Duodenal mucosa (tissue), 2 donors: ENCODE data around the gene DNASE1L3.

ENCODE experiments used
- H3K27ac ChIP-seq: one replicate; pipeline ENCODE4 v1.7.0; 2013; ENCODE audit warnings: low read depth, low read length
- H3K27me3 ChIP-seq, 2 donors: one replicate each; pipeline ENCODE4 v1.7.0; 2013; ENCODE audit warnings: low read length in 2 of 2, control low read depth in 1 of 2; ENCODE audit not compliant: insufficient read depth in 2 of 2, control insufficient read depth in 1 of 2
- H3K36me3 ChIP-seq, 2 donors: one replicate each; pipeline ENCODE4 v1.7.0; 2013; ENCODE audit warnings: low read length in 2 of 2, control low read depth in 1 of 2; ENCODE audit not compliant: insufficient read depth in 2 of 2, control insufficient read depth in 1 of 2
- H3K4me1 ChIP-seq, 2 donors: one replicate each; pipeline ENCODE4 v1.7.0; 2013; ENCODE audit warnings: low read length in 2 of 2, control low read depth in 1 of 2; ENCODE audit not compliant: insufficient read depth in 2 of 2, control insufficient read depth in 1 of 2
- H3K4me3 ChIP-seq, 2 donors: one replicate each; pipeline ENCODE4 v1.7.0; 2013; ENCODE audit warnings: low read length in 2 of 2, low read depth in 1 of 2
- H3K9ac ChIP-seq, 2 donors: one replicate each; pipeline ENCODE4 v1.7.0; 2013; ENCODE audit warnings: low read length in 2 of 2, low read depth in 1 of 2
- H3K9me3 ChIP-seq, 2 donors: one replicate each; pipeline ENCODE4 v1.7.0; 2013; ENCODE audit warnings: low read length in 2 of 2, control low read depth in 1 of 2; ENCODE audit not compliant: control insufficient read depth in 1 of 2

The DNASE1L3 gene

DNA sequence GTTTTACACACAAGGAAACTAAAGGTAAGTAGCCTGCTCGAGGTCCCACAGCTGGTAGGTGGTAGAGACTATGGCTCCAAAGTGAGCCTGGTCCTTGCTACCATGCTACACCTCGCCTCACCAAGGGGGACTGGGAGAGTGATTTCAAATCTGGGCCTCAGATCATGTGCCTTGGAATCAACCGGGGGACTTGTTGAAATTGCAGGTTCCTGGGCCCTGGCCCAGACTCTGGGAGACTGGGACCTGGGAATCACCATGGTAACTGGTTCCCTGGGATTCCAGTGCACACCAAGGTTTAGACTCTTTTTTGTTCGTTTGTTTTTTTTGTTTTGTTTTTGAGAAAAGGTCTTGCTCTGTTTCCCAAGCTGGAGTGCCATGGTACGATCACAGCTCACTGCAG, 21.1 kb downstream of the DNASE1L3 start:
- no peaks in the 10 kb centered on the region for H3K27me3 ChIP-seq
- no peaks in the 10 kb centered on the region for H3K9me3 ChIP-seq
- no peaks in the 10 kb centered on the region for H3K36me3 ChIP-seq
- no peak overlapping the region for H3K9ac ChIP-seq
- H3K4me3 ChIP-seq, result no peak overlapping the region
- H3K4me1 ChIP-seq, result no peaks in the 10 kb centered on the region
- H3K27ac ChIP-seq, result no peak overlapping the region

DNA sequence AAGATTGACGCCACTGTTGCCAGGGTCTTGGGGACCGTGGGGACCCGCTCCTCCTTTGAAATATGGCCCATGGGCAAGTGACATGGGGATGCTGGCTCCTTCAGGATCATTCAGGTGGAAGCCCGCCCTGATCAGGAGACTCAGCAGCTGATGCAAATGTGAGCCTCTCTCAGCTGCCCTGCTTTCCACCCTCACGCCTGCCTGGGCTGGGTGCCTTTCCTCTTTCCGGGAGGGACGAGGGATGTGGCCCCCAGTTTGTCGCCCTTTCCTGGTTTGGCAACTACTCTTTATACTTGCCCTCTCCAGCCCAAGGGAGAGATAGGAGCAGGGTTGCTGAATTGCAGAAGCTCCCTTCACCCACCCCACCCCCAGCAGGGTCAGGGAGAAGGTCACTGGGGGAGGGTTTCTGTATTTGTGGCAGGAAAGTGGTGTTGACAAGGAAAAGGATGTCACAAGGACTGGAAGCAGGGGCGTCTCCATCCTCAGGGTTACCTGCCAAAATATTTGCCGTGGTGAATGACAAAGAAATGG, 21.8 kb downstream of the DNASE1L3 start:
- H3K27ac ChIP-seq, result no peak overlapping the region
- no peaks in the 10 kb centered on the region for H3K9me3 ChIP-seq
- no peaks in the 10 kb centered on the region for H3K27me3 ChIP-seq
- H3K36me3 ChIP-seq, result no peaks in the 10 kb centered on the region
- no peak overlapping the region for H3K9ac ChIP-seq
- H3K4me3 ChIP-seq, result no peak overlapping the region
- no peaks in the 10 kb centered on the region for H3K4me1 ChIP-seq

DNA sequence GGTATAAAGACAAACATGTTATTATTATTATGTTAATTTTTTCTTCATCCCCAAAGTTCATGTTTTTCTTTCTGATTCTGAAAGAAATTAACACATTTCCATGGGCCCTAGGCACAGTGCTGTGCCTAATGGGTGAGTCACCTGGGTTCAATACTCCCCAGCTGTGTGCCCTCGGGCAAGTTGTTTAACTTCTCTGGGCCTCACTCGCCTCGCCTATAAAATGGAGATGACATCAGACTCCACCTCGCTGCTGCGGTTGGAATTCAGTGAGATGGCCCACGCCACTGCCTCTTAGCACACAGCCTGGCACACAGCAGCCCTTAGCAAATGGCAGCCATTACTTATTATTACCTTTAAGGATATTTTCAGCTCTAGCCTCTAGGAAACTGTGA, 22.6 kb downstream of the DNASE1L3 start:
- no peak overlapping the region for H3K27ac ChIP-seq
- no peaks in the 10 kb centered on the region for H3K4me1 ChIP-seq
- H3K4me3 ChIP-seq, result no peak overlapping the region
- H3K36me3 ChIP-seq, result no peaks in the 10 kb centered on the region
- H3K27me3 ChIP-seq, result no peaks in the 10 kb centered on the region
- H3K9me3 ChIP-seq, result no peaks in the 10 kb centered on the region
- H3K9ac ChIP-seq, result no peak overlapping the region

DNA sequence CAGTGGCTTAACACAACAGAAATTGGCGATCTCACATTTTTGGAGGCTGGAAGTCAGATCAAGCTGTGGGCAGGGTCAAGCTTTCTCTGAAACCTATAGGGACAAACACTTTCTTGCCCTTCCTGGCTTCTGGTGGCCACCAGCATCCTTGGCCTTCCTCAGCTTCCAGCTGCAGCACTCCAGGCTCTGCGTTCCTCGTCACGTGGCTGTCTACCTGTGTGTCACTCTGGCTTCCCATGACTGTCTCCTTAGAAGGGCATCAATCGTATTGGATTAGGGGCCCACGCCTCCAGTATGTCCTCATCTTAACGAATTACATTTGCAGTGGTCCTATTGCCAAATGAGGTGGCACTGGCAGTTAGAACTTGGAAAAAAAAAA, 25.8 kb downstream of the DNASE1L3 start:
- H3K27ac ChIP-seq, result no peak overlapping the region
- H3K9me3 ChIP-seq, result no peaks in the 10 kb centered on the region
- H3K4me3 ChIP-seq, result no peak overlapping the region
- H3K36me3 ChIP-seq, result no peaks in the 10 kb centered on the region
- no peaks in the 10 kb centered on the region for H3K27me3 ChIP-seq
- H3K4me1 ChIP-seq, result peaks cover 5 to 7% of the 10 kb centered on the region in 2 donors
- H3K9ac ChIP-seq, result no peak overlapping the region

DNA sequence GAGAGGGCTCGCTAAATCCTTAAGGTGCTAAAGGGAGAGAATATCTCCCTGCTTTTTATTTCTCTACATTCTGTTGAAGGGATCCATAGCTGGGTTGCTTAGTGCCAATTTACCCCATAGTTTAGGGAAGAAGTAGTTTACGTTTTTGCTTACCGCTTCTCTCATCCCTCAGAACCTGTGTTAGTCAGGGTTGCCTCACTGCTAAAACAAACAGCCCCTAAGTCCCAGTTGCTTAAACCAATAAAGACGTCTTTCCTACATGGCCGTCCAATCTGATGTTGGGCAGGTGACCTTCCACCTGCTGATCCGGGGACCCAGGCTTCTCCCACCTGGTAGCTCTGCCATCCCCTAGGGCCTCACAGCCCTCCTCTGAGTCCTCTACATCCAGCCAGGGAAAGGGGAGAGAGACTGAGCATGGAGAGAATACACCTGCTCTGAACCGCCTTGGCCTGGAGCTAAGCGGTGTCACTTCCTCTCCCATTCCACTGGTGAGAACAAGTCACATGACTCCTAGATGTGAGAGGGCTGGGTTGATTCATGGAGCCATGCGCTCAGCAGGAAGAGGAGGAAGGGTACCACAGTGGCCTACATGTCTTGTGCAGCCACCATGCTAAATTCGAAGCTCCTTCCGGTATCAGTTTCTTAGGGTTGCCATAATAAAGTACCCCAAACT, 26.3 kb downstream of the DNASE1L3 start:
- Histone ChIP-seq H3K9ac (no peak overlapping the region), H3K36me3 (no peaks in the 10 kb centered on the region), H3K9me3 (no peaks in the 10 kb centered on the region), H3K27me3 (no peaks in the 10 kb centered on the region), H3K4me1 (peaks cover 5 to 7% of the 10 kb centered on the region in 2 donors), H3K27ac (no peak overlapping the region), H3K4me3 (no peak overlapping the region)

DNA sequence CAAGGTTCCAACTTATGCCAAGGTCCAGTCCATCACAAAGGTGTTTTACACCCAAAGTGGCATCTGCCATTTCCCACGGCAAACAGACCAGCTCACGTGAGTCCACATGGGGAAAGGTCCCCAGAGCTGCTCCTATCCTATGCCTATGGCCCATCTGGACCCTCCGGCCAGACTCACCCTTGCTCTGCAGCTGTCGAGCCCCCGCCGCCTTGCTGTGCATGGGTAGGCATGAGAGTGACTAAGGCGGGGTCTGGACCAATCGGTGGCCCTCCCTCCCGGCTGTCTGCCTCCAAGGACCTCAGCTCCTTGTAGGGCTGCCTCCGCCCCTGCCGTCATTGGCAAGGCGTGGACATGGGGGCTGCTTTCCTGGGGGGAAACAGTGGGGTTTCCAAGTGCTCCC, 26.9 kb downstream of the DNASE1L3 start:
- Histone ChIP-seq H3K9me3 (no peaks in the 10 kb centered on the region), H3K4me1 (peaks cover 5 to 7% of the 10 kb centered on the region in 2 donors), H3K4me3 (no peak overlapping the region), H3K27me3 (no peaks in the 10 kb centered on the region), H3K27ac (no peak overlapping the region), H3K9ac (no peak overlapping the region), H3K36me3 (no peaks in the 10 kb centered on the region)

DNA sequence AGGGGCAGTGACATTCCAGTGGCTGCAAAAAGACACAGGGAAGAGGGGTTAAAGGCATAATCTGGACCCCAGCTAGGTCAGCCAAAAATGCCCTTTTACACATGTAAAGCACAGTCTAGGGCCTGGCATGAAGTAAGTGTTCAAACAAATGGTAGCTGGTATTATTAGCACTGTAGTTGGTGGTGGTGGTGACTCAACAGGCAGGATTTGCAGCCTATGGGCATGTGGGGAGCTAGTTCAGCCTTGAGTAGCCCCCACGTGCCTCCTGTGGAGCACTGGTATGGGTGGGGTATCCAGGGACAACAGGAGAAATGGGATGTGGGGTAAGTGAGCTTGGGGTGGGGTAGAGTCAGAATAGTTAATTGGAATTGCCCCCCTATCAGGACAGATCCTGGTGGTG, 27.6 kb downstream of the DNASE1L3 start:
- Histone ChIP-seq H3K9ac (no peak overlapping the region), H3K27ac (no peak overlapping the region), H3K27me3 (no peaks in the 10 kb centered on the region), H3K9me3 (no peaks in the 10 kb centered on the region), H3K36me3 (no peaks in the 10 kb centered on the region), H3K4me3 (no peak overlapping the region), H3K4me1 (peaks cover 9 to 14% of the 10 kb centered on the region in 2 donors)

DNA sequence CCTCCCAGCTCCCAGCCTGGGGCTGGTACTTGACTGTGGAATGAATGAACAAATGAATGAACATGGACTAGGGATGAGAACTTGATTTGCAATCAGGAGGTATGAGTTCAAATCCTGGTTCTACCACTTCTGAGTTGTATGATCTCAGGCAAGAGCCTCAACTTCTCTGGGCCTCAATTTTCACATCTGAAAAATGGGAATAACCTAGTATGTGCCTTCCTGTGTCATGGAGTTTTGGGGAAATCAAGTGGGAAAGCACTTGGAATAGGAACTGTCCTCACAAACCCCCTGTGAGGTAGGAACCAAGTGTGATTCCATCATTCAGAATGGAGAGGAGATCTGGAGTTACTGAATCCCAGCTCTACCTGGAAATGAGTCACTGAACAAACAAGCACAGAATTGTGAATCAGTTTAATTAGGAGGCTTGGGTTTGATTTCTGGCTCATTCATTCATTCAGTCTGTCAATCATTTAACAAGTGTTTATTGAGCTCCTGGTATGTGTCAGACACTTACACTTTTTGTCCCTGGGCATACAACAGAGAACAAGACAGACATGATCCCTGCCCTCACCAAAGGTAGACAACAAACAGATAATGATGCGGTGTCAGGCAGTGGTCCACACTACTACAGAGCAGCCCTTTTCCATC, 29.7 kb downstream of the DNASE1L3 start:
- Histone ChIP-seq H3K9me3 (no peaks in the 10 kb centered on the region), H3K36me3 (no peaks in the 10 kb centered on the region), H3K27me3 (no peaks in the 10 kb centered on the region), H3K4me1 (peaks cover 23 to 30% of the 10 kb centered on the region in 2 donors), H3K9ac (no peak overlapping the region), H3K27ac (no peak overlapping the region), H3K4me3 (no peak overlapping the region)

DNA sequence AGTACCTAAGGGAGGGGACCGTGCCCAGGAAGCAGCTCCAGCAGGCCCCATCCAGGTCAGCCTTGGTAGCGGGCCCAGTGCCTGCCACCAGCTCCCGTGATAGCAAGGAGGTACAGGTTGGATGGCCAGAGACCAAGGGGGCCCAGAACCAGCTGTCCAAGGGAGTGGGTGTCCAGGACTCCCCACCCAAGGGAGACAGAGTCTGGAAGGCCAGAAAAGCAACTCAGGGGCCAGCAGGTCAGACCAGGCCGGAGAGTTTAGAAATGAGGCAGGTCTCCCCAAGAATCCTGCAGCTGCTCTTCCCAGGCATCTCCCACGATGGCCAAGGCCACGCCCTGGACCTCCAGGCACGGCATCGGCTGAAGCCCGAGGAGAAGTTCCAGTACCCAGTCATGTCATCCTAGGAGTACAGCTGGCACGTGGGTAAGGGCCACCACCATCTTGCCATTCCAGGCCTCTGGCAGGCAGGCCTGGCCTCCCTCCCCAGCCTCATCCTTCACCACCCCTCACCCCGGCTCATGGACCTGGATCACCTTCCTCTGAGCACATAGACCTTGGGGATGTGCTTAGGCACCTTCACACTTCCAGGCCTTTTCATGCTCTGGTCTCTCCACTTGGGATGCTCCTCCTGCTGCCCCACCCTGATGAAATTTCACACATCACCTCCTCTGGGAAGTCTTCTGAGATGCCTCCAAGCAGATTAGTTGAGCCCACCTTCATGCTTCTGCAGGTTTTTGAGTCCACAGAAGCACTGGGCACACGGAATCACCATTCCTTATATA, 30.5 kb downstream of the DNASE1L3 start:
- H3K9ac ChIP-seq, result no peak overlapping the region
- no peak overlapping the region for H3K27ac ChIP-seq
- no peaks in the 10 kb centered on the region for H3K9me3 ChIP-seq
- no peaks in the 10 kb centered on the region for H3K27me3 ChIP-seq
- peaks cover 30 to 36% of the 10 kb centered on the region in 2 donors for H3K4me1 ChIP-seq
- no peaks in the 10 kb centered on the region for H3K36me3 ChIP-seq
- H3K4me3 ChIP-seq, result no peak overlapping the region
